ENCODE results near the gene THSD8.

Gene THSD8

DNA sequence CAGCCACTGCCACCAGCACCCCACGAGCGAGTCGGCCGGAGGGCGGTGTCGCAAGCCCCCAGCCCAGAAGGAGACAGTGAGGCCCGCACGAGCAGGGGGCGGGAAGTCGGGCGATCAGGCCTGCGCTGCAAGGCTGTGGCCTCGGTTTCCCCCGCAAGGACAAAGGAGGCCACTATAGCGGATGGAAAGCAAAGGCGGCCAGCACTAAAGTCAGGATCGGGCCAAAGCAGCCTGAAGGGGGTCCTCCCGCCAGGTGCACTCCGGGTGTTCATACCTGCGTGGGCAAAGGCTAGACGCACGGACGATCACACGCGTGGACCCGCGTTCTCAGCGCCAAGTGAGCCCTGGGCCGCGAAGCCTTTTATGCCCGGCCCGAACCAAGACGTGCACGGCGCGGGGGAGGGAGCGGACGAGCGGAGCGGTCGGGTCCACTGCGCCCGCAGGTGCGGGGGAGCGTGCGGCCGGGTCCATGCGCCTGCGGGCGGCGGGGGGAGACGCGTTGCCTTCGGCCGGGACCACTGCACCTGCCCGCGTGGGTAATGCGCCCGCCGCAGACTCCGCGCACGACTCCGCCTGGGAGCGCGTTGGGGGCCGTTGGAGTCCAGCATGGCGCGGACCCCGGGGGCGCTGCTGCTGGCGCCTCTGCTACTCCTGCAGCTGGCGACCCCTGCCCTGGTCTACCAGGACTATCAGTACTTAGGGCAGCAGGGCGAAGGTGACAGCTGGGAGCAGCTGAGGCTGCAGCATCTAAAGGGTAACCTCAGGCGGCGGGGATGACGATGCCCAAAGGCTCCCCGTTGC, at the start of gene THSD8, which contains the start of gene PRDX2:
THSD8 (plus strand) TSS at position 604 of the 801 bp plus-strand sequence; CDS start at position 607, 3 bp downstream.
PRDX2 (minus strand) TSS at position 335 of the 801 bp plus-strand sequence. CDS start 539 bp downstream, outside the sequence.
- DNase-seq = peak; percentile 79

DNA sequence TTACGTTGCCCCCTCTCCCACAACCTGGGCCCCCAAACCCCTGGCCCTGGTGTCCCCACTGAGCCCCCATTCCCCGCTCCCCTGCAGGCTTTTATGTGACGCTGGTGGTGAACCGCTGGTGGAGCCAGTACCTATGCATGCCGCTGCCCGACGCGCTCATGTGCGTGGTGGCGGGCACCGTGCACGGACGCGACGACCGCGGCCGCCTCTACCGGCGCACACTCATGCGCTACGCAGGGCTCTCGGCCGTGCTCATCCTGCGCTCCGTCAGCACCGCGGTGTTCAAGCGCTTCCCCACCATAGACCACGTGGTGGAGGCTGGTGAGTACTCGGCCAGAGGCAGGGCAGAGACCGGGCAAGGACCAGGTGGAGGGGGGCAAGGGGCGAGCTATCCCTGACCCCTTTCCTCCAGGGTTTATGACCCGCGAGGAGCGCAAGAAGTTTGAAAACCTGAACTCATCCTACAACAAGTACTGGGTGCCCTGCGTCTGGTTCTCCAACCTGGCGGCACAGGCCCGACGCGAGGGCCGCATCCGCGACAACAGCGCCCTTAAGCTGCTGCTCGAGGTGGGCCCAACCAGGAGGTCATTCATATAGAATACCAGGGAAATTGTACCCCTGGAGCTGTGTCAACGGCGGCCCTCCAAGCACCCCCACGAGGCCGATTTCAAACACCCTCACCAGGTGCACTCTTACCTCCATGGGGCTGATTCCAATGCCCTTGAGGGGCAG, 47.2 kb upstream of the THSD8 start:
- no peak for DNase-seq

DNA sequence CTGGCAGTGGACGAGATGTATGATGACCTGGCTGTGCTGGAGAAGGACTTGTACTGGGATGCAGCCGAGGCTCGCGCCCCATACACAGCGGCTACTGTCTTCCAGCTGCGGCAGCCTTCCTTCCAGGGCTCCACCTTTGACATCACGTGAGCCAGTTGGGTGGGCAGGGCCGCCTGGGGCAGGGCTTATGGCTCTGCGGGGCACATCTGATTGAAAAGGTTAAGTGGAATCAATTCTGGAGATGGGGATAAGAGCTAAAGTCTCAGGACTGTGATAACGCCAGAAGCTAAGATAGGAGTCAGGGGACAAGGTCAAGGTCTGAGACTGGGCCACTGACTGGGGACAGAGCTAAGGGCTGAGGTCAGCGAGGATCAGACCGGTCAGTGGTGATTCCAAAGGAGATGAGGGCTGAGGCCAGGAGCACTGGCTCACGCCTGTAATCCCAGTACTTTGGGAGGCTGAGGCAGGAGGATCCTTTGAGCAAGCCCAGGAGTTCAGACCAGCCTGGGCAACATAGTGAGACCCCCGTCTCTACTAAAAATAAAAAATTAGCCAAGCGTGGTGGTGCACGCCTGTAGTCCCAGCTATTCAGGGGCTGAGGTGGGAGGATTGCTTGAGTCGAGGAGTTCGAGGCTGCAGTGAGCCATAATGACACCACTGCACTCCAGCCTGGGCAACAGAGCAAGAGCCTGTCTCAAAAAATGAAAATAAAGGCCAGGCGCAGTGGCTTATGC, 45.6 kb upstream of the THSD8 start:
- DNase-seq = no peak

DNA sequence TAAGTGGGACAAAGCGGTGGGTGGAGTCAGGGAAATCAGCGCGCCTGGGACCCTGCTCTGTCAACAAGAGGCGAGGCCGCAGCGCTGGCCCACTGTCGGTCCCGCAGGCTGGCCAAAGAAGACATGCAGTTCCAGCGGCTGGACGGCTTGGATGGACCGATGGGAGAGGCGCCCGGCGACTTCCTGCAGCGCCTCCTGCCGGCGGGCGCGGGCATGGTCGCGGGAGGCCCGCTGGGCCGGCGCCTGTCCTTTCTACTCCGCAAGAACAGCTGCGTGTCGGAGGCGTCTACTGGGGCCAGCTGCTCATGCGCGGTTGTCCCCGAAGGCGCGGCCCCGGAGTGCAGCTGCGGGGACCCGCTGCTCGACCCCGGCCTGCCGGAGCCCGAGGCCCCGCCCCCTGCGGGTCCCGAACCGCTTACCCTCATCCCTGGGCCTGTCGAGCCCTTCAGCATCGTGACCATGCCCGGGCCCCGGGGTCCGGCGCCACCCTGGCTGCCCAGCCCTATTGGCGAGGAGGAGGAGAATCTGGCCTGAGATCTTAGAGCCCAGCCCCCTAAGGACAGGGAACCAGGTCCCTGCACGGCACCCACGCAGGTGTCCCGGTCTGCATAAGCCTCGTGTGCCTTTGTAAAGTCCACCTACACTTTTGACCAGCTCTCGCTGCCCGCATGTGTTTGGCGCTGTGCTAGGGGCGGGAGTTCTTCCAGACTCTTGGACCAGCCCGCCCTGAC, 44.2 kb upstream of the THSD8 start:
- DNase-seq = no peak

DNA sequence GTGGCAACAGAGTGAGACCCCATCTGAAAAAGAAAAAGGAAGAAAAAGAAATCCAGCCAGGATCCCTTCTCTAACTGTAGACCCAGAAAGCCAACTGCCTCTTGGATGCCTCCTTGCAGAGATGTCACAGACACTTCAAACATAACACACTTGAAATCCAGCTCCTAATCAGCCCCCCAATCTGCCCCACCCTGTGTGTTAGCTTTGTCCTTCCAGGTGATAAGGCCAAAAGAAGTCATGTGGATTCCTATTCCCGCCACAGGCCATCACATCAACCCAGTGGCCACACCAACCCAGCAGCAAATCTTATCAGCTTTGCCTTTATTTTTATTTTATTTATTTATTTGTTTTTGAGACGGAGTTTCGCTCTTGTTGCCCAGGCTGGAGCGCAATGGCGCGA, 42.2 kb upstream of the THSD8 start:
- DNase-seq = no peak

DNA sequence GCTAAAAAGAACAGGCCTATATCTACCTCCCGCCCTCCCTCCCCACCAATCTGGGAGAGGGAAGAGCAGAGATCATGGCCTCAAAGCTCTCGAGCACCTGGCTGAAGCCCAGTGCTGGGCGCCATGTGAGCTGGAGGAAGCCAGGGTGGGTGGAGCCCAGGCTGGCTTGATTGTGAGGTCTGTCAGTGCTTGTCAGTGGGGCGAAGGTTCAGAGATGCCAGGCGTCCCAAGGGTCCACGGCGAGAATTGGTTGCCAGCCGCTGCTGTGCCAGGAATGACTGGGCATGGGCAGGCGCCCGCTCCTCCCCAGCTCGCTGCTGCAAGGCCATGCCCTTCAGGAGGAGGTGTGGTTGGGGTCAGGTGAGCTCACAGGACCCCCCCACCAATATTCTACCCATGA, 38.8 kb upstream of the THSD8 start:
- DNase-seq = no peak

DNA sequence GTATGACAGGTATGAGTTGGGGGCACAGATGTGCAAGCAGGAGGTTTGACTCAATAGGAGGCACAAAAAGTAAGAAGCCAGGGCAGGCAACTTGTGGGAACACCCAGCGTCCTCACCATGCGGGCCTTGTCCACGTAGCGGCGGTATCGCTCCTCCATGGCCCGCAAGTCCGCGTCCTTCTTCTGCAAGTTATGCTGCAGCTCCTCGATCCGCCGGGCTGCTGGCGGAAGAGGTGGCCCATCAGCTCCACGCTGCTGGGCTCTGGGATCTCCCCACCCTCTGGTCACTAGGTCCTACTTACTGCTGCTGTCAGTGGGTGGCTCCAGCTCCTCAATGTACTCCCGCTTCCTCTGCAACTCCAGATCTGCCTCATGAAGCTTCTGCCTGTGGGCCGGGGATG, 37.2 kb upstream of the THSD8 start:
- no peak for DNase-seq

DNA sequence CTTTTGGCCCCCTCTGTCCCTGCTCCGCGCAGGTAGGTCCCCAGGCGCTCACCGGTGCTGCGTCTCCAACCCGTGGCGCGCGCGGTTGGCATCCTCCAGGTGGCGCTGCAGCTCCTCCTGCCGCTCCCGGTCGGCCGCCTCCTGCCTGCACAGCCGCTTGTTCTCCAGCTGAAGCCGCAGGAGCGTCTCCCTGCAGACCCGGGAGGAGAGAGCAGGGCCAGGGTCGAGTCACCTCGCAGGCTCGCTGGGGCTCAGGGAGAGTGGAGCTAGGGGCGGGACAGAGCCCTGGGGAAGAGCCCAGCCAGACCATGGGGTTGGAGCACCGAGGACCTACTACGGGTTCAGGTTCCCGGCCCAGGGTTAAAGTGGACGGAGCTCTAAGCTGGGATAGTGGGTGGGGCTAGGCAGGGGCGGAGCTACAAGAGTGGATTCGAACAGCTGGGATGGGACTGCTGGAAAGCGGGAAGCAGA, 35.8 kb upstream of the THSD8 start:
- peak; percentile 51 for DNase-seq

DNA sequence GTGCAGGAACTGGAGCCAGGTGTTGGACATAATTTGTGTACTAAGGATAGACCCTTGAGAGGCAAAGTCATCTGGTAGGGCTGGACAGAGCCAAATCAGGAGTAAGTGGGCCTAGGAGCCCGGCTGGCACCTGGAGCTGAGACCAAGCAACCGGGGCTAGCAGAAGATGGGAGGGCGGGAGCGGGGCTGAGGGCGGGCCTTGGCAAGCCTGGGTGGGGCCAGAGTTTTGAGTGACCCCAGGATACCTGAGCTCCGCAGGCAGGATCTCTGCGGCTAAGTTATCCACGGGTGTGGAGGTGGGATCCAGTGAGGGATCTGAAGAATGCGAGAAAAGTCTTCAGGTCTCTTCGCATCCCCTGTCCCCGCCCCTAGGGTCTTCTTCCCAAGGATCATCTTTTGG, 34.7 kb upstream of the THSD8 start:
- DNase-seq = no peak

DNA sequence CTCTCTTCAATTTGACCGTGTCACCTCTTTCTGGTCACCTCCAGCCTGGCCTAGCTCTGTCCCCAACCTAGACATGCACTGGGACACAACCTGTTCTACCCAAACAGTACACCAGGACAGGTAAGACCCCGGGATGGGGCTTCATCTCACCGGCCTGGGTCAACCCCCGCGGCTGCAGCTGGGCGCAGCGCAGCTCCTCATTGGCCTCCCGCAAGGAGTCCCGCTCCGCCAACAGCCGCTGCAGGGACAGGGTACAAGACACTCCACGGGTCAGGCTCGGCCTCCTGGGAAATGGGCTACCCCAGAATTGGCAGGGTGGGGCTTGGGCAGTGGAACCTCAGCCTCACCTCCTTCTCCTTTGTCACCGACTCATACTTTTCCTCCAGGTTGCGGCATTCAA, 34.2 kb upstream of the THSD8 start:
- DNase-seq = no peak

DNA sequence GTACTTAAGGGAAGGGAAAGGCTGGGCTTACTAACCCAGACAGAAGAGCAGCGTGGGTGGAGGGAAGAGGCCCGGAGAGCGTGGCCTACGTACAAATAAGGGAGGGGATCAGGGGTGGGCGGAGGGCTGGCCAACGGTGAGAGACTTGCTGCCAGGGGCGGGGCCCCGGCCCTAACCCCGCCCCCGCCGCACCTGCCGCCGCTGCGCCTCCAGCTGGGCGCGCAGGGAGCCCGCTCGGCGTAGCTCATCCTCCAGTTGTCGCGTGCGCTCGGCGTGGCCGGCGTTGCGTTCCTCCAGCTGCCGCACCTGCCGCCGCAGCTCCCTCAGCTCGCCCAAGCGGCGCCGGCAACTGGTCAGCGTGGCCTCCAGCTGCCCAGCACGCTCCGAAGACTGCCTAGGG, 32.2 kb upstream of the THSD8 start:
- DNase-seq = no peak

DNA sequence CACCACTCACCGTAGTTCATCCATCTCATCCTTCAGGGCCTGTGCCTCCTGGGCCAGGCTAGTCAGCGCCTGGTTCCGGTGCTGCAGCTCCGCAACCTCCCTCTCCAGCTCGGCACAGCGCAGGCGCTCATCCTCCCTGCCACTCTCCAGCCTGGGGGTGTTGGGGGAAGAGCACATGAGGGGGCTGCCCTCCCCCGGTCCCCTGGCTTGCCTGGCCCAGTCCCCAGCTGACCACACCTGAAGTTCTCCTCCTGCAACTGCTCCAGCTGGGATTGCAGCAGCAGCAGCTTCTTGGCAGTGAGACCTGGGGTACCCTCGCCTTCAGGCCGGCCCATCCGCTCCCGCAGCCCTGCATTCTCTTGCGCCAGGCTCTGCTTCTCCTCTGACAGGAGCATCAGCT, 30.9 kb upstream of the THSD8 start:
- no peak for DNase-seq

DNA sequence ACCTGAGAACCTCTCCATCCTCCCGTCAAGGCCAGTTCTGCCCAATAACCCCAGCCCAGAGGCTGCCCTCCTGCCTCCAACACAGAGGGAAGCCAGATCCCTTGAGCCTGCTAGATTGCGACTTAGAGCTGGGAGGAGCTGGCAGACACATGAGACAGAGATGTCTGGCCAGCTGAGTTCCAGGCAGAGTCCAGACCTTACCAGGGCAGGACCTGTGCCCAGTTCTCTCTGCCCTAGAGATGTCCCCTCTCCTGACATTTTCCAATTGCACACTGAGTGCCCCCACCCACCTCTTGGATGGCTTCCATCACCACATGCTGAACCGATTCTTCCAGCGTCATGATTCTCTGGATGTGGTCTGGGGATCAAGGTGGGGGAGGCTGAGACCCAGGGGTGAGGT, 29.5 kb upstream of the THSD8 start:
- DNase-seq = no peak

DNA sequence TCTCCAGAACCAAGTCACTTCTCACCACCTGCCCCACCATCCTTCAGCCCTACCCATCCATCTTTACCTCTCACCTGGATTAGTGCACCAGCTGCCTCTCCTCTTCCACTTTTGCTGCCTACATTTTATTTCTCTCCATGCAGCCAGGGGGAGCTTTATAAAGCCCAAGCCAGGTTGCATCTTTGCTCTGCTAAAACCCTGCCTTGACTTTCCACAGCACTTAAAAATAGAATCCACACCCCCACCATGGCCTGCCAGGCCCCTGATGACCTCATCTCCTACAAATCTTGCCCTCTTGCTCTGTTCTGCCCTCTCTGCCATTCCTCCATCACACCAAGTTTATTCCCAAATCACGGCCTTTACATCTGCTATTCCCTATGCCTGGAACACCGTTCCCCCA, 28.3 kb upstream of the THSD8 start:
- DNase-seq = no peak

DNA sequence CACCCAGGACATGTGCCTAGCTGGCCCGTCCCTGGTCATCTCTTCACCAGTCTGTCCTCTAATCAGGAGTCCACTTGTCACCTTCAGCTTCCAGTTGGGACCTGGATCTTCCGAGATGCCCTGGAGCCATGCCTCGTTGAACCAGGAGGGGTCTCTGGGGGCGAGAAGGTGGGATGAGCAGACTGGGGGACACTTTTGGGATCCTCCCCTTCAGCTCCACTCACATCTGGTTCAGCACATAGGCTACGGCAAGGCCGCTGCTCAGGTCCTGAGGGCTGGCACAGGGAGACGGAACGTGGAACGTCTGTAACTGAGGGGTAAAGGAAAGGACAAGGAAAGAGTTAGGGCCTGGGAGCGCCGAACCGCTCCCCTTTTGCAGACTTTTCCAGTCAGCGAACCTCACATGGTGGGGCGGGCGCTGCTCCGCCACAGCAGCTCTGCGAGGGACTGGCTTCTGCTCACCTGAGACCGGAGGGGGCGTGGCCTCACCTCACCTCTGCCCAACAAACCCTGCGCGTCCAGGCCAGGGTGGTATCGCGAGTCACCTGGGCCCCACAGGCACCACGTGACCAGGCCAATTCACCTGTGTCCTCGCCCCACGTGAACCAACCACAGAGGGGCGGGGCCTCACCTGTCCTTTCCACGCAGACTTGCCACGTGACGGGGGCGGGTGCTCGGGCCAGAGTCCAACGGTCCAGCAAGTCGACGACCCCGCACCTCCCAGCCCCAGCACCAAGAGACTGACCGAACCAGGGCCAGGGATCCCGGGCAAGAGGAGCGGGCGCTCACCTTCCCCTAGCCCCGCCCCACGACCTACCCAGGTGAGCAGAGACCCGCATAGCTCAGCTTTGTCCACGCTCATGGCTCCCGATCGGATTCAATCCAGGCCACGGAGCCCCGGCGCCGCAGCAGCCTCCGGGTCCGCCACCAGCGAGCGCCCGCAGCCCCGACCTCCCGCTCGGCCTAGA, 27.0 kb upstream of the THSD8 start, which contains the start of gene HOOK2:
HOOK2 (minus strand) TSS at position 965 of the 968 bp plus-strand sequence; CDS start at position 862, 103 bp downstream.
- peak; percentile 79 for DNase-seq

DNA sequence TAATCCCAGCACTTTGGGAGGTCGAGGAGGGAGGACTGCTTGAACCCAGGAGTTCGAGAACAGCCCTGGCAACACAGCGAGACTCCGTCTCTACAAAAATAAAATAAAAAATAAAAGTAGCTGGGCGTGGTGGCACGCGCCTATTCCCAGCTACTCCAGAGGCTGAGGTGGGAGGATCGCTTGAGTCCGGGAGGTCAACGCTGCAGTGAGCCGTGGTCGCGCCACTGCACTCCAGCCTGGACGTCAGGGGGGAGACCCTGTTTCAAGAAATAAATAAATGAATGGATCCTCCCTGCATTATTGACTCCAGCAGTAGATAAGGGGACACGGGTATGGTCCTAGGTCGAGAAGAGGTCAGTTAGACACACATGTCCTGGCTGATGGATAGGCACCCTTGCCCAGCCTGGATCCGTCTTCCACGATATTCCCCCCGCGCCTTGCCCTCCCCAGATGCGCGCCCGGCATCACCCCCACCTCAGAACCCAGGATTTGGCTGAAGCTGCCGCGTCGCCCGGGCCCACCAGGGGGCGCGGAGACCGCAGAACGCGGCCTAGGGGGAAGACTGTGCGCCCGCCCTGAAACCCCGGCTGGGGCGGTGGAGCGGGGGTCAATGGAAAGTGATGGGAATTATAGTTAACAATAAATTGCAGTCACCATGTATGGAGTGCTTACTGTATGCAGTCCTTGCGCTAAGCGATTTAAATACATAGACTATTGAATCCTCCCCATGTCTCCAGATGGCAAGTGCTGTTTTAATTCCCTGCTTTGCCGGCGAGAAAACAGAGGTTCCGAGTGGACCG, 24.5 kb upstream of the THSD8 start:
- DNase-seq = peak; percentile 71

DNA sequence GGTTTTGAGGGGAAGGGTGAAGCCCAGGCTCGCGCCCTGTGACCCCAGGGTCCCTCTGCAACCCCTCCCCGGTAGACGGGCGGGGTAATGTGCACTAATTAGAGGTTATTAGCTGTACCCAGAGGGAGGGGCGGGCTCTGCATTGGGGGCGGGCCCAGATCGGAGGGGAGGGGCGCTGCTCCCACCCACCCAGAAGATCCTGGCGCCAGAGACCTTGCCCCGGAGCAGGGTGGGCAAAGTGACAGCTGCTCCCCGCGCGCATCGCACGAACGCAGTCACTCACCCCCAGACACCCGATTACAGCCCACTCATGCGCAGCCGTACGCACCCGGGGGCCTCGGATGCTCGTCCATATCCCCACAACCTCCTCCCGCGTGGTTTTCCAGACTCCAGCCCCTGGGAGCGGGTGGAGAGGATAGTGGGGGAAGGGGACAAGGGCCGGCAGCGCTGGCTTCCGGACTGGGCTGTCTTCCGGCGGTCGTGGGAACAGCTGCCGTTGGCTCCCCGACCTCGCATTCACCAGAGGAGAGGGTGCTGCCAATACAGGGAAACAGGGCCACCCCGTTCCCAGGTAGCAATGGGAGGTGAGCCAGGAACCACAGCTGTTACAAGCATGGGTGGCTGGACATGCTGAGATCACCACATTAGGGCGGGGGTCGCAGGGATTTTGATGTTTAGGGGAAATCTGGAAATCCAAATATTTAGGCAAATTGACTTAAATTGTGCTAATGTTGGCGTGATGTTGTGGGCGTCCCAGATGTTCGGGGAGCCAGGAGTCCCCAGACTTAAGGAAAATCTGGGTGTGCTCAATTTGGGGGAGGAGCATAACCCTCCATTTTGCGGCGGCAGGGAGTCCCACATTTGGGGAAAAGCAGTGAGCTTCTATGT, 23.6 kb upstream of the THSD8 start:
- DNase-seq = peak; percentile 79

DNA sequence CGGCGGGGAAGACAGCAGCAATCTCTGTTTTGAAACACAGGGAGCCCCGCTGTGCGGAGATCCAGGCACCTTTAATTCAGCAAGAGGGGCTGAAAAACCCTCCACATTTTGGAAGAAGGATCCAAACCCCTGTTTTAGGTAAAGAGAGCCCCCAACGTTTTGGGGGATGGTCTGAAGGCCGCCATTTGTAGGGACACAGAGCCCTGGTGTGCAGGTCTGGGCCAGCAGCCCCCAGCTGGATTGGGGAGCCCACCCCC, 23.0 kb upstream of the THSD8 start:
- DNase-seq = no peak

DNA sequence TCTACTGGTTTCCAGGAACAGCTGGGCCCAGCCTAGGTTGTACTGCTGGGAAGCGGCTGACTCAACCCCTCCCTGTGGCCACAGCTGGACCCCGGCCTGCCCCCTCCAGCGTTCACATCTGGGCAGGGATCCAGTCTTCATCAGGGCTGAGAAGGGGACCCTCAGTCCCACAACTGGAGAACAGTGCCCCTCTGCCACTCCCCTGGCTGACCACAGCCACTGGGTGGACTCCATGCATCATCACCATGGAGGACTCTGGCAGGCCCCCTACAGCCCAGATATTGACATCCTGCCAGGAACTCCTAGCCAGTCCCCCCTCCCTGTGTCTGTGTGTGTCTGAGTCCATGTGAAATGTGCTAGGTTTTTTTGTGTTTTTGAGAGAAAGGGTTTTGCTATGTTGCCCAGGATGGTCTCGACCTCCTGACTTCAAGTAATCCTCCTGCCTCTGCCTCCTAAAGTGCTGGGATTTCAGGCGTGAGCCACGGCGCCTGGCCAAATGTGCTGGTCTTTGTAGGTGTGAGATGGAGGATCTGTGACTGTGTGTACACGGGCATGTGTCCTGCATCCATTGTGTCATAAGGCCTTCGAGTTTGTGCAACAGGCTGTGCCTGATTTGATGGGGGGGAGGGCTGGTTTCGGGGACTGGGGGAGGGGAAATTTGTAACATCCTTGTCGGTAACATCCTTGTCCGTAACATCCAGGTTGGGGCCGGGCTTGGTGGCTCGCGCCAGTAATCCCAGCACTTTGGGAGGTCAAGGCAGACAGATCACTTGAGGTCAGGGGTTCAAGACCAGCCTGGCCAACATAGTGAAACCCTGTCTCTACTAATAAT, 22.5 kb upstream of the THSD8 start:
- no peak for DNase-seq

Data from NCI-H2107 (cell line).